Suppressor macrophage treated with lipopolysaccharide for 1 hour (primary cell): ENCODE results near the gene CEBPG.

ENCODE experiments used
- DNase-seq, 3 donors: peaks; one replicate each; pipeline ENCODE4 v3.0.0-alpha.2; 2020 to 2022

The CEBPG gene

DNA sequence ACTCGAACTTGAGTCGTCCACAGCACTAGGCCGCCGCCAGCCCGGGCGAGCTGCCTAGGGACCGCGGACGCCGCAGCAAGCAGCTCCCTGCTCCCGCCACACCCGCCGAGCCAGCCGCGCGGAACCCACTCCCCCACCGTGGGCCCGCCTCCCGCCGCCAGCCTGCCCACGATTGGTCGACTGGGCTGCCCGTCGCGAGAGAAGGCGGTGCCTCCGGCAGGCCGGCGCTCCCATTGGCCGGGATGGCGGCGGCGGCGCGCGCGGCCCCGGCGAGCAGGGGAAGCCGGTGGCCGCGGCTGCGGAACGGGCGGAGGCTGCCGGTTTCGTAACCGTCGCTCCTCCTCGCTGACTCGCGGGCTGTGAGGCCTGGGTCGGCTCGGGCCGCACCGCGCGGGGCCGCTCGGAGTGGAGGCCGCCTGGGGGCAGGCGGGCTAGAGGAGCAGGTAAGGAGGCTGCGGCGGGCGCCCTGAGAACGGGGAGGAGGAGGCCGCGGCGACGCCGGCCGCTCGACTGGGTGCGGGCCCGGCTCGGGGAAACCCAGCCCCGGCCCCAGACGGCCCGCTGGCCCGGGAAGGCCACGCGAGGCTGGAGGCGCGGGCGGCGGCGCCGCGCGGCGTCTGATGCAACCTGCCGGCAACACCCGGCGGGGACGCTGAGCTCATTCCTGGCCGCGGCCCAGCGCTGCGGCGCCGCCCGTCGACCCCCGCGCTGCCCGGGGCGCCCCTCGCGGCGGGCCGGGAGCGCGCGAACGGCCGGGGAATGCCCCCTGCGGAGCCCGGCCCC is at the start of gene CEBPG:
TSS of gene CEBPG (plus strand) at position 257 of the 783 bp plus-strand sequence. CDS start 5,531 bp downstream, outside the sequence.
- peak; percentile 95 to 98 (median 97) for DNase-seq

DNA sequence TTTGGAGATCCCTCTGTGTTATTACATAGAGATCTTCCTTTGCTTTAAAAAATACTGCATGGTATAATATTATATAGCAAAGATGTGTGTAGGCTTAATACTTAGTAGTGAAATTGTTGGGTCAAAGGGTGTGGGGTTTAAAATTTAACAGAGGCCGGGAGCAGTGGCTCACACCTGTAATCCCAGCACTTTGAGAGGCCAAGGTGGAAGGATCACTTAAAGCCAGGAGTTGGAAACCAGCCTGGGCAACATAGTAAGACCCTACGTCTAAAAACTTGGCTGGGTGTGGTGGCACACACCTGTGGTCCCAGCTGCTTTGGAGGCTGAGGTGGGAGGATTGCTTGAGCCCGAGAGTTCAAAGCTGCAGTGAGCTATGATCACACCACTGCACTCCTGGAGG is 48.9 kb upstream of the CEBPG start:
- no peak for DNase-seq

DNA sequence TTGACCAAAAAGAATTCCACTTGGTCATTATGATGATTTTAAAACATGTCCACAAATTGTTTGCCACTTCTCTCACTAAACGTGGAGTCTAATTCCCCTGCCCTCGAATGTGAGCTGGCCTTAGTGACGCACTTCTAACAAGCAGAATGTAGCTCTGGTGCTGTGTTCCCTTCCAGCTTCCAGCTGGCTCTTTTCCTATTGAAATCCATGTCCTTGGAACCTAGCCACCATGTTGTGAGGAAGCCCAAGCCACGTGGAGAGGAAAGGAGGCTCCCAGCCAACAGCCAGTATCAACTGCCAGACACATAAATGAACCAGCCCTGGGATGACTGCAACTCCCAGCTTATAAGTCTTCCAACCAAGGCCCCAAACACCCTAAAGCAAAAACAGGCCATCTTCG is 47.6 kb upstream of the CEBPG start:
- no peak for DNase-seq

DNA sequence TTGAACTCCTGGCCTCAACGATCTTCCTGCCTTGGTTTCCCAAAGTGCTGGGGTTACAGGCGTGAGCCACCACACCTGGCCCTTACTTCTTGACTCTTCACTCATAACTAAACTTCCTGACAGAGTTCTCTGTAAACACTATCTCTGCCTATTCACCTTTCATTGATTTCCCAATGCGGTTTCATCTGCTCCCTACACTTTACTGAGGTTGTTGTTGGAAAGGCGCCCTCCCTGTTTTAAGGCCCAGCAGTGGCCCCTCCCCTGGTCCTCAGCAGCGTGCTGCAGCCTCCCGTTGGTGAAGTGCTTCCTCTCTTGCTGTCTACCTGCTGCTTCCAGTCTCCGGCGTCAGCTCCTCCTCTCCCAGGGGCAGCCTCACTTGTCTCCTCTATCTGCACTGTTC is 44.4 kb upstream of the CEBPG start:
- no peak for DNase-seq

DNA sequence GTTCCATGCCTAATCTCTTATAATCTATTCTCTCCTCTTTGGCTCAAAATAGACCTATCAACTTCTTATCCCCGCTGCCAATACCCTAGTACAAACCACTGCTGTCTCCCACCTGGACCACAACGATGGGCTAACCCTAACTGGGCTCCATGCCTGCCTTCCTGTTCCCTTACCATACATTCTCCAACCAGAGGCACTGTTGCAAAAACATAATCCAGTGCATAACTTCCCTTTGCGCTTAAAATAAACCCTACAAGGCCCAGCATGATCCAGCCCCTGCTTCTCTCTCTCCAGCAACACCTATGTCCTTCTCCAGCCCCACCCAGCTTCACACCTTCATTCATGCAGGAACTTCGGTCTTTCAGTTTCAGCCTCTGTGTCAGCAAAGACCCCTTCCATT is 43.8 kb upstream of the CEBPG start:
- peak; percentile 21 to 29 (median 29) for DNase-seq

DNA sequence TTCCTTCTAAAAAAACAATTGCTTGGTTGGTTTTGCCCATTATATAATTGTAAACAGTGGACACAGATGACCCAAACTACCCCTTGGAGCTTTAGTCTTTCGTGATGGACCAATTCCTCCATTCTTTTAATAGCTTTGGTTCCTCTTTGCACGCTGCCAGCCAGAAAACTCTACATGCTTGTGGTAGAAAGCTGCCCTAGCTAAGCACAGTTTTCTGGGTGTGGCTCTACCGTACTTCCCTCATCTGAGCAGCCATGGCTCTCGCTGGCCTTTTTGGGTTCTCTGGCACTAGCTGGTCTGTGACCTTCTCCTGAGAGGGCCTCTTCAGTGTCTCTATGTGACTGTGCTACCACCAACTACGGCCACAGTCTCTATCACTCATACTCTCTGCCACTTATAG is 41.3 kb upstream of the CEBPG start:
- peak; percentile 65 to 68 (median 66) for DNase-seq

DNA sequence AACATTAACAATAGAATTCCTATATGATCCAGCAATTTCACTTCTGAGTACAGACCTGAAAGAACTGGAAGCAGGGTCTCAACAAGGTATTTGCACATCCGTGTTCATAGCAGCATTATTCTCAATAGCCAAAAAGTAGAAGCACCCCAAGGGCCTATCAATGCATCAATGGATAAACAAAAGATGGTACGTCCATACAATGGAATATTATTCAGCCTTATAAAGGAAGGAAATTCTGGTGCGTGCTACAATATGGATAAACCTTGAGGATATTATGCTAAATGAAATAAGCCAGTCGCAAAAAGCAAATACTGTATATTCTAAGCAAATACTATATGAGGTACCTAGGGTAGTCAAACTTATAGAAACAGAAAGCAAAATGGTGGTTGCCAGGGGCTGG is 40.4 kb upstream of the CEBPG start:
- no peak for DNase-seq

DNA sequence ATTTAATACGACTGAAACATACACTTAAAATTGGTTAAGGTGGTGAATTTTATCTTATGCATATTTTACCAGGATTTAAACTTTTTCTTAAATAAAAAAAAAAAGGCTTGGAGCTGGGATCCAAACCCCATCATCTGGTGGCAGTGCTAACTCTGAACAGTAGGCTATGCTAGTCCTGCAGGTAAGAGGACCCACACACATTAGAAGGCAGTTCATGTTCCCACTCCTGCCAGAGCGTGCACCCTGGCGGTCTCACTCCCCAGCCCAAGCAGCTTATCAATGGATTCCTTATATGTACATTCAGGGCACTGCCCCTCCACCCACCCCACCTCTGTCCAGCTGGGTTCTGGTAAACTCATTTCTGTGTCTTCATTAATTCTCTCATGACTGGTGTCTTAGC is 39.9 kb upstream of the CEBPG start:
- no peak for DNase-seq

DNA sequence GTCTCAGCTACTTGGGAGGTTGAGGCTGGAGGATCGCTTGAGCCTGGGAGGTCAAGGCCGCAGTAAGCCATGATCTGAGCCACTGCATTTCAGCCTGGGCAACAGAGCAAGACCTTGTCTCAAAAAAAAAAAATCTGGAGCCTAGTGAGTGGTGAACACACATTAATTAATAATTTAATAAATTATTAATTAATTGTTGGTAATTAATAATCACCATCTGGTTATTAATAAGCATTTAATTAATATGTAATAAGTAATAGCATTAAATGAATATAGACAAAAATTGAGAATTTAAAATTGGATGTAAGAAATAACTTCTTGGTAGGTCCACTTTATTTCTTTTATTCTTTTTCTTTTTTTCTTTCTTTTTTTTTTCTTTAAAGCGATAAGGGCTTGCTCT is 39.2 kb upstream of the CEBPG start:
- DNase-seq = no peak

DNA sequence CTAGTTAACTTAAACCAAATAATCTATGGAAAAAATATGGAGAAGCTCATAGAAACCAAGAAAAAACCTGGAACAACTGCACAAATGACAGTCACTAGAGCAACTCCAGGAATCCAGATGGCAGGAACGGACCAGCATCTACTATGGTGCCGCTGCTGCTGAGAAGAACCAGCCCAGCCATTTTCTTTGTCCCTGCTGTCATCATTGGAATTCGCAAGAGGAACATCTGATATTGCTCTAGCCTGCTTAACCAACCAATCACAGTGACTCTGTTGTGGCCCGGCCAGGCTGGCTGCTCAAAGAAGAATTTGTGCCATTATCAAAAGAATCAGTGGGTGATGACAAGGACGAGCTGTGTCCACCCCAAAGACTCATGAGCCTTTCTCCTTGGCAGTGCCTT is 38.1 kb upstream of the CEBPG start:
- DNase-seq = no peak

DNA sequence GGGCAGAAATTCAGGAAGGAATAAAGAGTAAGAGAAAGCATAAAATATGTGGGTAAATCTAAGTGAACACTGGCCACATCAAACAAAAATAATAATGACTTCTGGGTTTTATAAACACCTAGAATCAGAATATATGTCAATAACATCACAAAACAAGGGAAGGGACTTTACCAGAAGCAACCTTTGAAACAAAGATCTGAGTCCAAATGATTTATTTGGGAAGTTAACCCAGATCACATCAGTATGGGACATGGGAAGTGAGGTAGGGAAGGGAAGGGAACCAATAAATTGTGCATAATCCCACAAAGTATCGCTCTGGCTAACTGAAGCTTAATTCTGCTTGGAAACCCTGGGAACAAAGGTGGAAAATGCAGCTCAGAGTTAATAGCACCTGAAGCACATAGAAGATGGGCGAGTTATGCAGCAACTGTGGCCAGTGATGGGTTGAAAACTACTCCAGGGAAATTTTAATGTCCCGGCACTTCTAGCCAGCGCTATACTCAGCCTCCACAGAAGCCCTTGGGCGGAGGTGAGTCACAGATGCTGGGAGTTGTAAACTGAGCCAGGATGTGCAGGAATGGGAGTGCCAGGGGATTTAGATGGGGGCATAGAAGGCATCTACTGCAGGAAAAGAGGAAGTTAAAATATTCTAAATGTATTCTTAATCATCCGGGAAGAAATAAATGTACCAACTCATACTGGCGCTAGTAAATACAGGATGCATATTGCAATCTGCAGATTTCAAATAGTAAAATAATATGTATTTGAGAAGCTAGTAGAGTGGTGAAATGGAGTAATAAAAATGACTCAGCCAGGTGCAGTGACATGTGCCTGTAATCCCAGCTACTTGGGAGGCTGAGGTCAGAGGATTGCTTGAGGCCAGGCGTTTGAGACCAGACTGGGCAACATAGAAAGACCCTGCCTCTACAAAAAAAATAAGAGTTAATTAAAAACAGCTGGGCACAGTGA is 34.2 kb upstream of the CEBPG start:
- DNase-seq = peak in 2 of 3 donors; percentile 20 to 27

DNA sequence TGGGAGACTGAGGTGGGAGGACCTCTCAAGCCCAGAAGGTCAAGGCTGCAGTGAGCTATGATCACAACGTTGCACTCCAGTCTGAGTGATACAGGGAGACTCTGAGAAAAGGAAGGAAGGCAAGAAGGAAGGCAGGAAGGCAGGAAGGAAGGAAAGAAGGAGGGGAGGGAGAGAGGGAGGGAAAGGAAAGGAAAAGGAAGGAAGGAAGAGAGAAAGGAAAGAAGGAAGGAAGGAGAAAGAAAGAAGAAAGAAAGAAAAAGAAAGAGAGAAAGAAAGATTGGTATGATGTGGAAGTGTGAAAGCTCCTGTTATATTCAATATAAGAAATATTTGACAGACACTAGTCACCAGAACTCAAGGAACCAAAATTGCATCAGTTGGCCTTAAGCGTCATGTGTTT is 32.5 kb upstream of the CEBPG start:
- DNase-seq = no peak

DNA sequence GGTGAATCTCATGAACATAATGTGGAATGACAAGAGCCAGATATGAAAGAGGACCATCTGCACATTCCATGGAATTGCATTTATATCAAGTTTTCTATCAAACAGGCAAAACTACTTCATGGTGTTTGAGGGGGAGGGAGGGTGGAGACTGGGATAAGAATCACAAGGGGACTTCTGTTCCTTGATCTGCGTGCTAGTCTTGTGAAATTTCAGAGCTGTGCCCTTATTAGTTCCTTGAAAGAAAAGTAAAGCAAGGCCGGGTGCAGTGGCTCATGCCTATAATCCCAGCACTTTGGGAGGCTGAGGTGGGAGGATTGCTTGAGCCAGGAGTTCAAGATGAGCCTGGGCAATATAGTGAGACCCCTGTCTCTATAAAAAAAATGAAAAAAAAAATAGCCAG is 30.2 kb upstream of the CEBPG start:
- peak; percentile 28 to 40 (median 35) for DNase-seq

DNA sequence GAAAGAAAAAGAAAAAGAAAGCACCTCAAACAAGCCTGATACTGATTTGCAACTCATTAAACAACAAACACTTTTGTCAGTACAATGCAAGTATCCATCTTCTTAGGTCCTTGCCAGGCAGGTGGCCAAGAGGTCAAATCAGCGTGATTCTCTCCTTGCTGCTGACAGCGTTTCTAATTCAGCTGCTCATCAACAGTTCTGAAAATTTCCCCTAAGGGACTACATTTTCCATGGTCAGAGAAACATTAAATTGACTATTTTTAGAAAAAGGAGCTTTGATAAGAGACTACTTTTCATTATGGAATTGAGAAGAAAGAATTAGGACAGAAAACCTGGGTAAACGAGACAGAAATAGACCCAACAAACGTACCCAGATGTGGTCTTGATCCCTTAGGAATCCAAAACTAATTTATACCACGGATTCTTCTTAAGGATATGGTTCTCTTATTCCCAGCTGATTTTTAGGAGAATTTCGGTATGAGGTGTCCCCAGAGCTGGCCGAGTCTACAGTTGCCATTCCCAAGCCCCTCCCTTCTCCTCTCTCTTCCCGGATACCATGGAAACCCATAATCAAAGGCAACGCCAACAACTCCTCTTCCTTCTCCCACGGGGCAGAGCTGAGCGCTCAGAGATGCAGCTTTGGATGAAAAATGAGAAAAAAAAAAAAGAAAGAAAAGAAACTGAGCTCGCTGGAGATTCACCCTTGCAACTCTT is 29.5 kb upstream of the CEBPG start:
- DNase-seq = no peak

DNA sequence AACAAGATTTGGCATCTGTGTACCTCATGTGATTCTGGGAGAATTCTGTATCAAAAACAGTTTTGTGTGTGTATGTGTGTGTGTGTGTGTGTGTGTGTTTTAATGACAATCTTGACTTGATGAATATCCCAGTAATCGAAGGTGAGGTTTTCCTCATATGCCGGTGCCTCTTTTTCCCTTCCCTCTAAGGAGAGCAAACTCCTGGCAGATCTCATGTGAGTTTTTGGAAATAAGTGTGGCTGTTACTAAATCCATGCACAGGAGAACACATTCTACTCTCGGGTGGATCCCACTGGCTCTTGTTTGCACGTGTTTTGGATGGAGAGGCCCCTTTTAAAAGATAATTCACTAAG is 29.0 kb upstream of the CEBPG start:
- no peak for DNase-seq

DNA sequence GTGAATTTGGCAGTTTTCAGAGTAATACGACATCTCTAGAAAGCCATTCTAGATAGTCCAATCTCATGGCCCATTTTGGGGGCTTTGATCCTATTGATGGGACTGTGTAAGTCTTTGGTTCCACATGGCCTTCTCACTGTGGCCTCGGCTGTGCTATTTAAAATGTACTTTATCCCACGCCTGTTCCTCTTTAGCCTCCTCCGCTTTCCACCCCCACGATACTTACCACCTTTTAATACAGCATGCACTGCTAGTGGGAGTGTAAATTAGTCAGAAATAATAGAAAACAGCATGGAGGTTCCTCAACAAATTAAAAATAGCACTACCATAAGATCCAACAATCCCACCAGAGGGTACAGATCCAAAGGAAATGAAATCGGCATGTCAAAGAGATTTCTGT is 28.3 kb upstream of the CEBPG start:
- DNase-seq = peak in 1 of 3 donors; percentile 26

DNA sequence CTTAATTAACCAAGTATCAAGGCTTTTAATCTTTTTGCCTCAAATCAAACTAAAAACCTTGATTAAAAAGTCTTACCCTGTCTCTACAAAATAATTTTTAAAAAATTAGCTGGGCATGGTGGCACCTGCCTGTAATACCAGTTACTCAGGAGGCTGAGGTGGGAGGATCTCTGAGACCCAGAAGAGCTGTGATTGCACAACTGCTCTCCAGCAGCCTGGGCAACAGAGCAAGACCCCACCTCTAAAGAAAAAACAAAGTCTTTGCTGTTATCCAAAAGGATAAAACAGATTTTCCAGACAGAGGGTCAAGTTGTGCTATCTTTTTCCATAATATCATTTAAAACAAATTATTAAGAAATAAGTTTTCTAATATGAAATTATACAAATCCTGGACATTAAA is 26.8 kb upstream of the CEBPG start:
- no peak for DNase-seq

DNA sequence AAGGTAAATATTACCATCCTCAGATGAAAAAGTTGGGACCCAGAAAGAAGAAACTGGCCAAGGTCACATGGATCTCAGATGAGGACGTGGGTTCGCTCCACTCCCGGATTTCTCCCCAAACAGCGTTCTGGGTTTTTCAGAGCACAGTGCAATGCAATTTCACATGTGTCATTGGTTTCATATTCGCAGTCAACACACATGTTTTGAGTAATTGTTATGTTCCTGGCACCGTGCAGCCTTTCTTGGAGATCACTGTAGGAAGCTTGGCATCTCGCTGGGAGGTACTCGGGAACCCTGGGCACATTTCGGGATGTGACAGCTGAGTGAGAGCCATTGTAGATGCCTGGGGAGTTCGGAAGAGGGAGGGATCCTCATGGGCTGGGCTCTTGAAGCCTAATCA is 26.2 kb upstream of the CEBPG start:
- DNase-seq = no peak

DNA sequence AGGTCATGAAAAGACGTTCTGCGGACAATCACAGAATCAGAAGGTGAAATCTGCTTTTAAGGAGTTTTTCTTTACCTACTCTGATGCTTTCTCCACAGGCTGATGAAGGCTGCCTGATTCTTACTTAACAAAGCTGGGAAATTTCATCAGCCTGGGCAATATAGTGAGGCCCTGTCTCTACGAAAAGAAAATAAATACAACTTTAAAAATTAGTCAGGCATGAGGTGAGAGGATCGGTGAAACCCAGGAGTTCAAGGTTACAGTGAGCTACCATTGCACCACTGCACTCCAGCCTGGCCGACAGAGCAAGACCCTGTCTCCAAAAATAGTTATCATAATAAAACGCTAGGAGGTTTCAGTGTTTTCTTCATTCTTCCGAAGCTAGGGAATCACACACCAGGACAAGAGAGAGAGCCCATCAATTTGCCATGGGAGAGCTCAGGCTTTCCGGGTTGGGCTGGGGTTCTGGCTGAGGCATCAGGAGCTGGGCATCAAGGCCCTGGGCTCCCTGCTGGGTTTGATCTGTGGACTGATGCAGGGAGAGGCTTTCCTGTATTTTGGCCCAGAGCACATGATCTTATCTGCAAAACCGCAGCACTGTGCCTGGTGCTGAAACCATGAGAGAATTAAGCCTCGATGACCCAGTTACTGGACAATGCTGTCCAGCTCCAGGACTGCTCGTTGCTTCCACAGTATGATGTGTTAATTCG is 25.1 kb upstream of the CEBPG start:
- DNase-seq = no peak

DNA sequence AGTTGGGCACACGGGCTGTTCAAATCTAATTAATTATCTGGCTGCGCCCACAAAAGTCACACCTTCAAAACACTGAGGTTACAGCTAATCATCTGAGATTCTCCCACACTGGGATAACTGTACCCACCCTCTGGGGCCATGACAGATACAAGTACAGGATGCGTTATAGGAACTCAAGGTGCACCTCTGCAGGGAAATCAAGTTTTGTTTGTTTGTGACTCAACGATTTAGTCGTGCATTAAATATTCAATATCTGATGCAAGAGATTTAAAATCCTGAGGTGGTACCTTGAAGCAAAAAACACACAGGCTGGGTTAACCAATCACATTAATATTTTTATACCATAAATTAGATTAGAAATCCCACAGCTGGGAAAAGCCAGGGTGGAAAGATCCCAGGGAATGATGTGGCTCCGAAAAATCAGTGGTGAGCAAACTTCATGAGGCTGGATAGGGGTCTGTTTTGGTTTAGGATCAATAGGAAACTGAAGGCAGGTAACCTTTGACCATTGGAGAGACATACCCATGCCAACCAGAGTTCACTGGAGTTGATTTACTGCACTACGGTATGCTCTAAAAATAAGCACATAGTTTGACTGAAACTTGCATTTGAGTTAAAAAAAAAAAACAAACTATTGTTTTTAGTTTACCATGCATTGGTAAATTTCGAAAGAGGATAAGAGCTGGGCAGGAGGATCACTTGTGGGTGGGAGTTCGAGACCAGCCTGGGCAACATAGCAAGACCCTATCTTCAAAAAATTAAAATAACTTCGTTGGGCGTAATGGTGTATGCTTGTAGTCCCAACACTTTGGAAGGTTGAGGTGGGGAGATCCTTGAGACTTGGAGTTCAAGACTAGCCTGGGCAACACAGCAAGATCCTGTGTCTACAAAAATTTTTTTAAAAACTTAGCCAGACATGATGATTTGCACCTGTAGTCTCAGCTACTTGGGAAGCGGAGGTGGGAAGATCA is 23.9 kb upstream of the CEBPG start:
- DNase-seq = no peak

DNA sequence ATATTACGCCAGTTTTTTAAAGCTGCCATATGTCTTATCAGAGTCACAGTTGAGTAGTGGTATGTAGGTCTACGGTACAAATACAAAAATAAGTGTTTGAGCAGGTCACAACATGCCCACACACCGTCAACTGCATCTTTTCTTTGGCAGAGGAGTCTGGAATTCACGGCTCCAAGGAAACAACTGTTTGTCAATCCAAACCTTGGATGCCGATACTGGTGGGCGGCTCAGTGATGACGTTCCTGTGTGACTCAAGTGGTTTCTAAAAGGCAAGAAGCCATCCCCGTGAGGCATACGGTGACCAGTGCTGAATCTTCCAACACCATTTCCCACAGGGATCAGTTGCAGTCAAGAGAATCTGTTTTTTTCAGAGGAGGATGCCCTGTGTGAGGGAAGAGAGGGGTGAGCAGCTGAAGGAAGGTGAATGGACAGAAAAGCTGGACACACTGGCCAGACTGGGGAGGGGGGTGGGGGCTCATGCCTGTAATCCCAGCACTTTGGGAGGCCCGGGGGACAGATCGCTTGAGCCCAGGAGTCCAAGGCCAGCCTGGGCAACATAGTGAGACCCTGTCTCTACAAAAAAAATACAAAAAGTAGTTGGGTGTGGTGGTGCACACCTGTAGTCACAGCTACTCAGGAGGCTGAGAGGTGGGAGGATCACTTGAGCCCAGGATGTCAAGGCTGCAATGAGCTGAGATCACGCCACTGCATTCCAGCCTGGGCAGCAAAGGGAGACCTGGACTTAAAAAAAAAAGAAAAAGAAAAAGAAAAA is 22.8 kb upstream of the CEBPG start:
- DNase-seq = peak; percentile 36 to 45 (median 40)
